HCT116 (cell line): ENCODE measurements around the gene MAP3K5. TPM values are rescaled to one million over a fixed set of nuclear protein-coding genes. Genes with fewer than 3 reads are reported as not detected.
A peak's percentile ranks its signal among the peaks of the same experiment; 100 is the strongest.

Experiments used
- ATAC-seq: fragments of 200-7000 bp; cut with Tn5 transposase; 2 replicates; pipeline ENCODE4 v1.9.1; 2020; ENCODE audit warnings: mild to moderate bottlenecking, moderate library complexity
- BruUV-seq: library from RNA; stranded (reverse); fragments of 400-500 nt; replicated peaks from 2 replicates; lab custom pipeline; 2021; lab: Mats Ljungman, UMichigan
- CTCF ChIA-PET: fragments of 300-600 bp; sonication (Branson Sonifier 250); formaldehyde crosslinking; loops from one replicate; lab custom pipeline; 2021; ENCODE audit warnings: antibody characterized with exemption; lab: Charles Lee
- POLR2A ChIA-PET: fragments of 300-600, 350-600 bp; sonication (Branson Sonifier 250); formaldehyde crosslinking; loops from one replicate; lab custom pipeline; 2021; ENCODE audit warnings: antibody characterized with exemption; lab: Charles Lee
- RAD21 ChIA-PET, 2 experiments: fragments of 300-600 bp; sonication (Branson Sonifier 250); formaldehyde crosslinking; loops; one replicate each; lab custom pipeline; 2023; ENCODE audit warnings: low total read pairs in 2 of 2; ENCODE audit not compliant: uncharacterized antibody in 2 of 2, unreplicated experiment in 2 of 2, low non-redundant PET in 1 of 2; lab: Charles Lee
- DNase-seq: peaks from one replicate; pipeline ENCODE4 v3.0.0-alpha.2; 2010; ENCODE audit warnings: low read depth, low spot score
- H2AFZ ChIP-seq: fragments of 200-600 bp; shearing (Covaris generic), sonication (generic); 2 replicates; pipeline ENCODE4 v1.6.1; 2017; ENCODE audit warnings: low read depth, mixed run types, mixed read lengths, antibody characterized with exemption, low read length; ENCODE audit not compliant: poor library complexity, severe bottlenecking
- H3K27ac ChIP-seq: 2 replicates; pipeline ENCODE4 v1.5.1; 2012; ENCODE audit warnings: low read depth, low read length
- H3K27me3 ChIP-seq: fragments of 200-600 bp; sonication (generic); 2 replicates; pipeline ENCODE4 v1.6.1; 2016; ENCODE audit warnings: mixed run types, low read length, mixed read lengths; ENCODE audit not compliant: insufficient read depth
- H3K36me3 ChIP-seq, 2 experiments: fragments of 200-500 bp in 1 of 2; fragments of 200-600 bp in 1 of 2; sonication (Bioruptor generic) in 1 of 2; sonication (generic) in 1 of 2; 2 replicates each; pipeline versions ENCODE4 v1.5.1 to v1.6.1; 2014 to 2016; ENCODE audit warnings: low read length in 2 of 2, inconsistent platforms in 1 of 2, mixed read lengths in 1 of 2, mixed run types in 1 of 2; ENCODE audit not compliant: insufficient read depth in 2 of 2, control insufficient read depth in 1 of 2
- H3K4me1 ChIP-seq, 2 experiments: fragments of 200-600 bp in 1 of 2; sonication (generic) in 1 of 2; 2 replicates each; pipeline versions ENCODE4 v1.5.1 to v1.6.1; 2012 to 2017; ENCODE audit warnings: low read length in 2 of 2, inconsistent platforms in 1 of 2, mild to moderate bottlenecking in 1 of 2, mixed read lengths in 1 of 2, mixed run types in 1 of 2, moderate library complexity in 1 of 2; ENCODE audit not compliant: insufficient read depth in 2 of 2, control insufficient read depth in 1 of 2
- H3K4me2 ChIP-seq: fragments of 200-600 bp; sonication (generic); 2 replicates; pipeline ENCODE4 v1.6.1; 2017; ENCODE audit warnings: mixed run types, low read length, mixed read lengths
- H3K4me3 ChIP-seq, 2 experiments: fragments of 200-600 bp in 1 of 2; sonication (generic) in 1 of 2; replicated peaks in 1 of 2; 2 replicates each; pipeline ENCODE4 v1.5.1; 2011 to 2016; ENCODE audit warnings: low read length in 2 of 2, control low read depth in 1 of 2, low read depth in 1 of 2, mild to moderate bottlenecking in 1 of 2, mixed read lengths in 1 of 2, mixed run types in 1 of 2
- H3K79me2 ChIP-seq: fragments of 200-600 bp; sonication (generic); 2 replicates; pipeline ENCODE4 v1.6.1; 2017; ENCODE audit warnings: mild to moderate bottlenecking, mixed run types, low read length, moderate library complexity, mixed read lengths; ENCODE audit not compliant: insufficient read depth
- H3K9ac ChIP-seq: fragments of 200-600 bp; sonication (generic); 2 replicates; pipeline ENCODE4 v1.6.1; 2016; ENCODE audit warnings: low read length, mixed read lengths
- H3K9me2 ChIP-seq: fragments of 200-600 bp; sonication (generic), shearing (Covaris generic); 2 replicates; pipeline ENCODE4 v1.6.1; 2017; ENCODE audit warnings: mixed run types, mild to moderate bottlenecking, moderate library complexity; ENCODE audit not compliant: insufficient read depth
- H3K9me3 ChIP-seq, 2 experiments: fragments of 200-500 bp in 1 of 2; fragments of 200-600 bp in 1 of 2; sonication (Bioruptor generic) in 1 of 2; sonication (generic) in 1 of 2; 2 replicates each; pipeline ENCODE4 v1.6.1; 2014 to 2017; ENCODE audit warnings: low read length in 2 of 2, mixed read lengths in 2 of 2, inconsistent platforms in 1 of 2, low read depth in 1 of 2, mild to moderate bottlenecking in 1 of 2, mixed run types in 1 of 2, moderate library complexity in 1 of 2; ENCODE audit not compliant: control insufficient read depth in 1 of 2, insufficient read depth in 1 of 2
- H4K20me1 ChIP-seq: fragments of 200-600 bp; sonication (generic), shearing (Covaris generic); 2 replicates; pipeline ENCODE4 v1.6.1; 2017; ENCODE audit warnings: mixed run types, mild to moderate bottlenecking, moderate library complexity; ENCODE audit not compliant: insufficient read depth
- CBX3 ChIP-seq: IDR thresholded peaks from 2 replicates; pipeline ENCODE4 v1.6.1; 2012; ENCODE audit warnings: low read depth
- EGR1 ChIP-seq: IDR thresholded peaks from 2 replicates; pipeline ENCODE4 v1.6.1; 2012; ENCODE audit warnings: low read depth
- ELF1 ChIP-seq: IDR thresholded peaks from 2 replicates; pipeline ENCODE4 v1.6.1; 2012; ENCODE audit warnings: low read depth, borderline replicate concordance
- EZH2 ChIP-seq: fragments of 200-600 bp; sonication (generic); IDR thresholded peaks from 2 replicates; pipeline ENCODE4 v1.6.1; 2017; ENCODE audit warnings: antibody characterized with exemption, mixed run types
- EZH2phosphoT487 ChIP-seq: fragments of 200-600 bp; IDR thresholded peaks from 2 replicates; pipeline ENCODE4 v1.6.1; 2018; ENCODE audit warnings: antibody characterized with exemption, borderline replicate concordance
- FOSL1 ChIP-seq: IDR thresholded peaks from 2 replicates; pipeline ENCODE4 v1.6.1; 2012; ENCODE audit warnings: low read depth
- POLR2A ChIP-seq: IDR thresholded peaks from 2 replicates; pipeline ENCODE4 v1.7.0; 2011; ENCODE audit warnings: borderline replicate concordance; ENCODE audit not compliant: insufficient read depth, insufficient read length; ENCODE audit errors: extremely low read depth
- POLR2AphosphoS5 ChIP-seq: IDR thresholded peaks from 2 replicates; pipeline ENCODE4 v1.6.1; 2011; ENCODE audit warnings: mild to moderate bottlenecking, low read depth, low read length, moderate library complexity
- RAD21 ChIP-seq: IDR thresholded peaks from 2 replicates; pipeline ENCODE4 v1.6.1; 2012; ENCODE audit warnings: low read depth, mild to moderate bottlenecking
- REST ChIP-seq: IDR thresholded peaks from 2 replicates; pipeline ENCODE4 v1.6.1; 2012; ENCODE audit warnings: low read depth
- ZBTB33 ChIP-seq: IDR thresholded peaks from 2 replicates; pipeline ENCODE4 v1.6.1; 2011; ENCODE audit warnings: mild to moderate bottlenecking, low read length, moderate library complexity; ENCODE audit not compliant: insufficient replicate concordance; ENCODE audit errors: extremely low read depth
- ZFX ChIP-seq: fragments of 450-650 bp; IDR thresholded peaks from 2 replicates; pipeline ENCODE4 v1.6.1; 2017
- ZNF274 ChIP-seq: fragments of 200-500 bp; sonication (Bioruptor generic); IDR thresholded peaks from 2 replicates; pipeline ENCODE4 v1.6.1; 2014; ENCODE audit warnings: mild to moderate bottlenecking, low read depth, low read length, inconsistent platforms
- intact Hi-C: fragments of 100-400 bp; cut with micrococcal nuclease; formaldehyde crosslinking; loops from 2 replicates; pipeline ENCODE4 v1.10.0; 2022
- total RNA-seq: library from RNA; stranded (reverse); gene quantifications from one replicate; pipeline ENCODE4 v1.2.1, GENCODE V29; 2021; ENCODE audit not compliant: unreplicated experiment

The MAP3K5 gene
- total RNA-seq, 1 experiment from 2014 or later: 11.8 TPM

- Histone ChIP-seq H3K9me2 (no peaks in the 10 kb centered on the region), H3K79me2 (peaks cover 47% of the 10 kb centered on the region), H3K27me3 (no peaks in the 10 kb centered on the region), H3K4me3 (peak overlapping the region; percentile 75 to 79), H3K9ac (peak overlapping the region; percentile 77), H3K36me3 (no peaks in the 10 kb centered on the region), H3K27ac (peak overlapping the region; percentile 69), H3K4me2 (peak overlapping the region; percentile 92), H4K20me1 (no peaks in the 10 kb centered on the region), H3K9me3 (no peaks in the 10 kb centered on the region), H3K4me1 (peaks cover 6 to 17% of the 10 kb centered on the region in 2 experiments; a peak in 3 of 4 replicates), H2AFZ (no peak overlapping the region)
- CTCF ChIA-PET: interaction anchor here (0.6 to 1.7 kb wide), 13 partner anchors 10 to 640 kb away, joined by 3 to 16 read pairs (median 4); partner anchors contain the start of gene MAP3K5
- no peak for DNase-seq
- peak; percentile 10 for ATAC-seq
- RAD21 ChIA-PET: no interaction called here
- TF ChIP-seq CBX3: no peak
- no peak for TF ChIP-seq EGR1
- no peak for TF ChIP-seq RAD21
- TF ChIP-seq FOSL1: no peak
- TF ChIP-seq POLR2AphosphoS5: no peak
- TF ChIP-seq ELF1: no peak
- no peak for TF ChIP-seq EZH2phosphoT487
- TF ChIP-seq EZH2: no peak
- POLR2A ChIA-PET: interaction anchor here (1.0 kb wide), 1 partner anchor 260 kb away, joined by 6 read pairs; the partner anchor contains the start of gene BCLAF1
- no TSS peak for BruUV-seq
- intact Hi-C loops: loop anchor here (1.0 to 10.0 kb wide), 4 partner anchors 172 to 1015 kb away; partner anchors contain the start of gene BCLAF1
Measured at GRCh38 chr6:136549300-136550044, 242.8 kb downstream of the MAP3K5 start.

- peak overlapping the region; percentile 92 for H3K4me2 ChIP-seq
- BruUV-seq: no TSS peak
- H3K27me3 ChIP-seq: no peaks in the 10 kb centered on the region
- H3K4me1 ChIP-seq: peaks cover 6 to 17% of the 10 kb centered on the region in 2 experiments; a peak in 3 of 4 replicates
- no peaks in the 10 kb centered on the region for H4K20me1 ChIP-seq
- POLR2A ChIA-PET: no interaction called here
- intact Hi-C loops: loop anchor here (5.0 kb wide), 1 partner anchor 171 kb away; no protein-coding TSS in a partner anchor
- H3K36me3 ChIP-seq: no peaks in the 10 kb centered on the region
- H3K27ac ChIP-seq: no peak overlapping the region
- no peak overlapping the region for H2AFZ ChIP-seq
- ATAC-seq (no peak), DNase-seq (no peak)
- peaks cover 47% of the 10 kb centered on the region for H3K79me2 ChIP-seq
- CTCF ChIA-PET: no interaction called here
- no peaks in the 10 kb centered on the region for H3K9me2 ChIP-seq
- RAD21 ChIA-PET: no interaction called here
- peak overlapping the region; percentile 75 to 79 for H3K4me3 ChIP-seq
- peak overlapping the region; percentile 77 for H3K9ac ChIP-seq
- no peaks in the 10 kb centered on the region for H3K9me3 ChIP-seq
- TF ChIP-seq ZNF274 (no peak), EZH2 (no peak), POLR2A (no peak), ZFX (no peak), EGR1 (no peak), POLR2AphosphoS5 (no peak), ZBTB33 (no peak), REST (no peak)
Measured at GRCh38 chr6:136548582-136549299, 243.5 kb downstream of the MAP3K5 start.
